Calu3 (cell line): ENCODE results near the gene MTG2. TPM values are rescaled to one million over a fixed set of nuclear protein-coding genes. Genes with fewer than 3 reads are reported as not detected.

ENCODE experiments used
- BruUV-seq: library from RNA; stranded (reverse); fragments of 400-500 nt; replicated peaks from 2 replicates; lab custom pipeline; 2021; lab: Mats Ljungman, UMichigan
- CTCF ChIA-PET: fragments of 300-600 bp; sonication (Branson Sonifier 250); formaldehyde crosslinking; loops from one replicate; lab custom pipeline; 2022; ENCODE audit warnings: antibody characterized with exemption; lab: Charles Lee
- DNase-seq: peaks from one replicate; pipeline ENCODE4 v3.0.0; 2022
- H3K27ac Mint-ChIP-seq: one replicate; pipeline ENCODE4 v1.8.0; 2022; ENCODE audit warnings: mixed read lengths; ENCODE audit not compliant: unreplicated experiment
- H3K27me3 Mint-ChIP-seq: one replicate; pipeline ENCODE4 v1.8.0; 2022; ENCODE audit warnings: mixed read lengths; ENCODE audit not compliant: unreplicated experiment
- H3K36me3 Mint-ChIP-seq: one replicate; pipeline ENCODE4 v1.8.0; 2022; ENCODE audit warnings: mild to moderate bottlenecking, moderate library complexity, mixed read lengths; ENCODE audit not compliant: insufficient read depth, unreplicated experiment
- H3K4me1 Mint-ChIP-seq: one replicate; pipeline ENCODE4 v1.8.0; 2022; ENCODE audit warnings: mild to moderate bottlenecking, low read depth, mixed read lengths; ENCODE audit not compliant: unreplicated experiment
- H3K4me3 Mint-ChIP-seq: one replicate; pipeline ENCODE4 v1.8.0; 2022; ENCODE audit warnings: mild to moderate bottlenecking, low read depth, moderate library complexity, mixed read lengths; ENCODE audit not compliant: unreplicated experiment
- H3K9me3 Mint-ChIP-seq: one replicate; pipeline ENCODE4 v1.8.0; 2022; ENCODE audit warnings: low read depth, mixed read lengths; ENCODE audit not compliant: unreplicated experiment
- intact Hi-C: fragments of 100-400 bp; cut with micrococcal nuclease; formaldehyde crosslinking; loops from one replicate; pipeline ENCODE4 v1.10.0; 2022; ENCODE audit not compliant: unreplicated experiment
- total RNA-seq: library from RNA; stranded (reverse); gene quantifications from 2 replicates; pipeline ENCODE4 v1.2.3, GENCODE V29; 2022
- TF ChIP-seq, protein P1 (sequence below): fragments of 200-600 bp; IDR thresholded peaks from one replicate; pipeline ENCODE4 v1.8.0; 2022; ENCODE audit warnings: antibody characterized with exemption; ENCODE audit not compliant: unreplicated experiment

The MTG2 gene
- total RNA-seq, 1 experiment from 2014 or later = 87.9 TPM

DNA sequence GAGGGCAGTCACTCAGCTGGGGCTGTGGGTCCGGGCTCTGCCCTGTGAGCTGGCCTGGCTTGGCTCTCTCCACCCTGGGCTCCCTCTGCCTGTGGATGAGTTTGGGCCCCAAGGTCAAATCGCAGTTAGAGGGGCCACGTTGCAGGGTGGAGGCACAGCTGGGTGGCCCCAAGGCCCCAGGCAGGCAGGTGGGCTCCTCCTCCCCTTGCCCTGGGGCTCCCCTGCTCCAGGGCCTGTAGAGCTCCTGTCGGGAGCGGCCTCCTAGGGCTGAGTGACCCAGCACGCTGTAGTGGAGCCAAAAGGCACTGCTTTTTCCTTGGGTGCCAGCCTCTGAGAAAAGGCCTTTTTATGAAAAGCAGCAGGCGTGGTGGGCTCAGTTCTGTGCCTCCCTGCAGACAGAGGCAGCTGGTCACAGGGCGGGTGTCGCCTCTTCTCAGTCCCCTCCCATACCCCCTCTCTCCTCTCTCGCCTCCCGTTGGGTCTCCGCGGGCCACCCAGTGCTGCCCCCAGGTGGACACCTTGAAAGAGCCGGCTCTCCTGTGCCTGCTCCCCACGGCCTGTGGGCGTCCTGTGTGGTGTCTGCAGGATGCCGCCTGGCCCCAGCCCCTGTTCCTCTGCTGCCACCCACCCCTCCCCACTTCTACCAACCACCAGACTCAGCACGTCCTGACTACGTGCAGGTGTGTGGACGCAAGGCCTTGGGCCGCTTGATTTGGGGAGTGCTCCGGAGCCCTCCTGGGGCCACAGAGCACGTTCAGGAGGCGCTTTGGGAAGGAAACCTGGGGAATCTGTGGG is 26.0 kb upstream of the MTG2 start:
- intact Hi-C loops = no loop called here
- BruUV-seq = no TSS peak
- Mint-ChIP-seq H3K9me3 (peaks cover 9% of the 10 kb centered on the region), H3K27ac (no peak overlapping the region), H3K4me1 (peaks cover 52% of the 10 kb centered on the region), H3K27me3 (no peaks in the 10 kb centered on the region), H3K4me3 (no peak overlapping the region), H3K36me3 (peaks cover 52% of the 10 kb centered on the region)
- CTCF ChIA-PET = no interaction called here
- peak; percentile 61 for DNase-seq
- TF ChIP-seq, protein P1, sequence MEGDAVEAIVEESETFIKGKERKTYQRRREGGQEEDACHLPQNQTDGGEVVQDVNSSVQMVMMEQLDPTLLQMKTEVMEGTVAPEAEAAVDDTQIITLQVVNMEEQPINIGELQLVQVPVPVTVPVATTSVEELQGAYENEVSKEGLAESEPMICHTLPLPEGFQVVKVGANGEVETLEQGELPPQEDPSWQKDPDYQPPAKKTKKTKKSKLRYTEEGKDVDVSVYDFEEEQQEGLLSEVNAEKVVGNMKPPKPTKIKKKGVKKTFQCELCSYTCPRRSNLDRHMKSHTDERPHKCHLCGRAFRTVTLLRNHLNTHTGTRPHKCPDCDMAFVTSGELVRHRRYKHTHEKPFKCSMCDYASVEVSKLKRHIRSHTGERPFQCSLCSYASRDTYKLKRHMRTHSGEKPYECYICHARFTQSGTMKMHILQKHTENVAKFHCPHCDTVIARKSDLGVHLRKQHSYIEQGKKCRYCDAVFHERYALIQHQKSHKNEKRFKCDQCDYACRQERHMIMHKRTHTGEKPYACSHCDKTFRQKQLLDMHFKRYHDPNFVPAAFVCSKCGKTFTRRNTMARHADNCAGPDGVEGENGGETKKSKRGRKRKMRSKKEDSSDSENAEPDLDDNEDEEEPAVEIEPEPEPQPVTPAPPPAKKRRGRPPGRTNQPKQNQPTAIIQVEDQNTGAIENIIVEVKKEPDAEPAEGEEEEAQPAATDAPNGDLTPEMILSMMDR = peak; percentile 84

DNA sequence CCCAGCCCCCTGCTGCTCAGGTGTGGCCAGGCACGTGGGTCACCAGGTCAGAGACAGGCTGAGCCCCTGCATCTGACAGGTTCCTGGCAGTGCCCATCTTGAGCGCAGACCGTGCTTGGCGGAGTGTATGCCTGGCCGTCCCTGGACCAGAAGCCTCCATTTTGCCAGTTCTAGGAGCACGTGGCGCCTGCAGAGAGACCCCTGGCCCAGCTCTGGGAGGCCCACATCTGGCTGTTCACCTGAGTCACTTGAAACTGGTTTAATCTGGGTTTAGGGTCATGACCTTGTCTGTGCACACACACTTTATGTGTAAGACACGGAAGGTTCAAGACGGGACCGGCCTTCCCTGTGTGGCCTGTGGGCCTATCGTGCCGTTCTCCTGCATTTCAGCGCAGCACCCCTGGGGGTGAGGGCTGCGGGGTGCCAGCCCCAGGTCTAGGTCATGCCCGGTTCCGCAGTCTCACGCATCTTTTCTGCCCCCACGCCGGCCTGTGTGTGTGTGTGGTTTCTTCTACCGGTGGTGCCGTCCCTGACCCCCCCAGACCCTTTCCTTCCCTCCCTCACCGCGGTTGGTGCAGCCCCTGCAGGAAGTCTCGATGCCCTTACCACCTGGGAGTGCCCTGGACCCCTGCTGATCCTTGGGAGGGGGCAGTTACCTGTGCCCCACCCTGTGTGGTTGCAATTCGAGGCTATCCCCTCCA is 25.3 kb upstream of the MTG2 start:
- Mint-ChIP-seq H3K4me3 (no peak overlapping the region), H3K36me3 (peaks cover 51% of the 10 kb centered on the region), H3K9me3 (peaks cover 9% of the 10 kb centered on the region), H3K4me1 (peaks cover 53% of the 10 kb centered on the region), H3K27me3 (no peaks in the 10 kb centered on the region), H3K27ac (no peak overlapping the region)
- intact Hi-C loops = no loop called here
- TF ChIP-seq, protein P1 = no peak
- DNase-seq = no peak
- CTCF ChIA-PET = no interaction called here
- BruUV-seq = no TSS peak

DNA sequence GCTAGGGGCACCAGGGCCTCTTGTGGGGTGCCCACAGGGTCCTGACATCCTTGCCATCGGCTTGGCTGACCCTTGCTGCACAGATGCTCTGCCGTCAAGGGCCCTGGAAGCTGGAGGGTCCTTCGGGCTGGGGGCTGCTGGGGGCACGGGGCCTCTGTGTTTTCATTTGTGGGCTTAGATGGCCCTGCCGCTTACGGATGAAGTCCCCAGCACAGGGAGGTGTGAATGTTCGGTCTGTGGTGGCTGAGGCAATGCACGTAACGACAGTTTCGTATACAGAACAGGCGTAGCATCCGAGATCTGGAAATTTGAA is 24.8 kb upstream of the MTG2 start:
- no peak for DNase-seq
- Mint-ChIP-seq H3K36me3 (peaks cover 52% of the 10 kb centered on the region), H3K9me3 (peaks cover 6% of the 10 kb centered on the region), H3K4me1 (peaks cover 53% of the 10 kb centered on the region), H3K4me3 (no peak overlapping the region), H3K27ac (no peak overlapping the region), H3K27me3 (no peaks in the 10 kb centered on the region)
- no TSS peak for BruUV-seq
- intact Hi-C loops = no loop called here
- TF ChIP-seq, protein P1 = no peak
- CTCF ChIA-PET = no interaction called here

DNA sequence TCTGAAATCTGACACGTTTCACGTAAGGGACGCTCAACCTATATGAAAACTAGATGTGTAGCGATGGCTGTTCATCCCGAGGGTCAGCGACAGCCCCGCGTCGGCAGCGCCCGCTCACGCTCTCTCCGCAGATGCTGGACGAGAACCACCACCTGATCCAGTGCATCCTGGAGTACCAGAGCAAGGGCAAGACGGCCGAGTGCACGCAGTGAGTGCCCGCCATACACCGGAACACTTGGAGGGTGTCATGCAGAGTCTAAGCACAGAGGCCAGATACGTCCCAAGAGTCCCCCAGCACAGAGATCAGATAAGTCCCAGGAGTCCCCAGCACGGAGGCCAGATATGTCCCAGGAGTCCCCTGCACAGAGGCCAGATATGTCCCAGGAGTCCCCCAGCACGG is 24.3 kb upstream of the MTG2 start:
- intact Hi-C loops = no loop called here
- Mint-ChIP-seq H3K27ac (no peak overlapping the region), H3K9me3 (peaks cover 4% of the 10 kb centered on the region), H3K4me3 (no peak overlapping the region), H3K36me3 (peaks cover 54% of the 10 kb centered on the region), H3K27me3 (no peaks in the 10 kb centered on the region), H3K4me1 (peaks cover 53% of the 10 kb centered on the region)
- CTCF ChIA-PET = no interaction called here
- no TSS peak for BruUV-seq
- no peak for DNase-seq
- TF ChIP-seq, protein P1 = no peak
